Endothelial cell of umbilical vein (primary cell): ENCODE data around the gene TMEM233.

Source experiments
- CTCF ChIP-seq, 2 donors: IDR thresholded peaks; 1 replicate in 1 of 2; 2 replicates in 1 of 2; pipeline ENCODE4 v1.5.1; 2011; ENCODE audit warnings: low read length in 2 of 2, mild to moderate bottlenecking in 2 of 2, moderate library complexity in 2 of 2, control low read depth in 1 of 2, inconsistent platforms in 1 of 2, low read depth in 1 of 2; ENCODE audit not compliant: insufficient read depth in 1 of 2; ENCODE audit errors: extremely low read depth in 1 of 2
- MYC ChIP-seq: IDR thresholded peaks from one replicate; pipeline ENCODE4 v1.6.1; 2011; ENCODE audit warnings: mild to moderate bottlenecking, low read depth, low read length
- TF ChIP-seq, protein P1 (sequence below): IDR thresholded peaks from 2 replicates; pipeline ENCODE4 v1.6.1; 2011; ENCODE audit not compliant: insufficient read depth, insufficient read length

DNA sequence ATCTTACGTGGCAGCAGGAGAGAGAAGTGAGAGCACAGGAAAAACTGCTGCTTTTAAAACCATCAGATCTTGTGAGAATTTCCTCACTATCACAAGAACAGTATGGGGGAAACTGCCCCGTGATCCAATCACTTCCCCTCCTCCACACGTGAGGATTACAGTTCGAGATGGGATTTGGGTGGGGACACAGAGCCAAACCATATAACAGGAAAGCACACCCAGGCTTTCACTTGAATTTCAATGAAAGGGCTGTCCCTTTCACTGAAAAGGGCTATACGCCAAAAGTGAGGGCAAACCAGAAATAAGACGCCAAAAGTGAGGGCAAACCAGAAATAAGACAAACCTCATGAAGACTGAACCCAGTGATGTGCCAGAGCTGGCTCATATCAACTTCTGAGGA lies 22.8 kb upstream of the TMEM233 start:
- TF ChIP-seq CTCF (IDR thresholded peaks at IDR 0.05; ENCODE audit: extremely low read depth in 1 of 2, insufficient read depth in 1 of 2, low read depth in 1 of 2, low read length in 2 of 2) (no peak), MYC (no peak)
- TF ChIP-seq, protein P1, sequence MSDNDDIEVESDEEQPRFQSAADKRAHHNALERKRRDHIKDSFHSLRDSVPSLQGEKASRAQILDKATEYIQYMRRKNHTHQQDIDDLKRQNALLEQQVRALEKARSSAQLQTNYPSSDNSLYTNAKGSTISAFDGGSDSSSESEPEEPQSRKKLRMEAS = no peak
